Activated CD8-positive, alpha-beta memory T cell treated with anti-CD3 and anti-CD28 coated beads, Interleukin-2, amount 50 U/mL, for 4 hours (primary cell): ENCODE results near the gene PSMD11.

ENCODE experiments used
- DNase-seq: peaks from one replicate; pipeline ENCODE4 v3.0.0-alpha.2; 2020

The PSMD11 gene

DNA sequence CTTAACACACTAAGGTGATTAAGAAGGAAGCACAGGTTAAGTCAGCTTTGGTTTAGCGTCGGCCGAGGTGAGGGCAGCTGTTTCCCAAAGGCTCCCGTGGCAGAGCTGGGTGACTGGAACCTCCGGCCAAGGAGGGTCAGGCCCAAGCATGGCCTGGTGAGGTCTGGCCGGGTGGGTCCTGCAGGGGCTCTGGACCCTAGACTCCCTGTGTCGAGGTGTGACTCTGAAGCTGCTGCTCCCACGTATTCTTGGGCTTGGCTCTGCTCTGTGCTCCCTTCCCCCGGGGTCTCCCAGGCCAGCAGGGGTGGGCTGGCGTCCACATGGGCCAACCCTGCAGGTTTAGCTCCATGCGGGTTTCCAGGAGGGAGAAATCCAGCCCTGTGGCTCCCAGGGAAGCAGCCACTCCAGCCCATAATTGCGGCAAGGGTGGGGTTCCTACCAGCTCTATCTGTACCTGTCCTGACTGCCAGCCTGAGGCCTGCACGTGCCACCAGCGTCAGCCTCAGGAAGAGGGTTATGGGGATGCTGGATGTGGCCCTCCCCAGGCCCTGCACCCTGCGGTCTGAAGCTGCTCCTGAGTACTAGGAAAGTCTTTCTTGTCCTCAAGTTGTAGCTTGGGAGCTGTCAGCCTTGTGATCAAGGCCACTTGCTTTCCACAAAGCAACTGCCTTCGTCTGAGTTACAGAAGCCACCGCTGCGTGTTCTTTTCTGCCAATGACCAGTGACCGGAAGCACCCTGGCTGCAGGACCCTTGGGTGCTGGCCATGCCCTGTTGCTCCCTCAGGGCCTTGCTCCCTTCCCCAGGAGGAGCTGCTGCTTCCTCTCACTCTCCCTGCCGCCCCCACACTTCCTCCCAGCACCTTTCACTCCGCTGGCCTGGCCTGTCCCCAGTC lies 47.3 kb downstream of the PSMD11 start:
- no peak for DNase-seq

DNA sequence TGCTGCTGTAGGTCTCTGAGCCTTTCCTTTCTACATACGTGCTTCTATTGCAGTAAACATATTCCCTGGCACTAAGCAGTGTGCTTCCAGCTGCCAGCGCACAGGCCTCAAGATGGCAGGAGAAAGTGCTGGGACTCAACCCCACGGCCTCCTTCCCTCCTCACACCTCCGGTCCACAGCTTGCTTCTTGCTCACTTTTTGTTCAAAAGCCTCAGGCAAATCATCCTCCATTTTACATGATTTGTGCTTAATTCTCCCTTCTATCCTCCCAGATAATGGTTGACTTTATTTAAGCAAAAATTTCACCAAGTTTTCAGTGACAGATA lies 47.9 kb downstream of the PSMD11 start:
- no peak for DNase-seq

DNA sequence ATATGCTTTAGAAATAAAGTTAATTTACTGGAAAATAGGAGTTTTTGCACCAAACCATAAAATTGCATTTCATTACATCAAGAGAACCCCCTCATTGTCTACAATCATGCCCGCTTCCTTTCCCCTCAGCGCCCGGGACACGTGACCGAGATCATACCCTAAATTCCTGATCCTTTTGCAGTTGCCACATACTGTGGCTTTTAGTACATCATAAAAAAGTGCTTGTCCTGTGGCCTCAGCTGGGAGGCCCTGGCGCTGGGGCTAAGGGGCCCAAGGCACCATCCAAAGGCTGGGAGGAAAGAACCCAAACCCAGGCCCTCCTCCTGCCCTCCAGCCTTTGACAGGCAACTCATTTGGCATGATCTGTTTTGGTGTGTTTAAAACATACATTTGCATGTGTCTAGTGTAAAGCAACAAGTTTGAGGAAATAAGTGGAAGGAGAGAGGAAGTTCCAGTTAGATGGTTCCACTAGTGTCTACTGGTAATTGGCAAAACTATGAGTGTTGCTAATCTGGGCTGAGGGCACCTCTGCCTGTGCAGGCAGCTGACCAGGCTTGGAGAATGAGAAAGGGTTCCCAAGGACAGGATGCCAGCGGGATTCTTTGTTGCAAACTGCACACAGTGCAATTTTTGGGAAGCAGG lies 48.5 kb downstream of the PSMD11 start:
- no peak for DNase-seq

- no peak for DNase-seq
Observed at GRCh38 chr17:32493571-32493970, 49.3 kb downstream of the PSMD11 start.

GRCh38 chr17:32493976-32494513 lies 49.7 kb downstream of the PSMD11 start:
- no peak for DNase-seq

DNA sequence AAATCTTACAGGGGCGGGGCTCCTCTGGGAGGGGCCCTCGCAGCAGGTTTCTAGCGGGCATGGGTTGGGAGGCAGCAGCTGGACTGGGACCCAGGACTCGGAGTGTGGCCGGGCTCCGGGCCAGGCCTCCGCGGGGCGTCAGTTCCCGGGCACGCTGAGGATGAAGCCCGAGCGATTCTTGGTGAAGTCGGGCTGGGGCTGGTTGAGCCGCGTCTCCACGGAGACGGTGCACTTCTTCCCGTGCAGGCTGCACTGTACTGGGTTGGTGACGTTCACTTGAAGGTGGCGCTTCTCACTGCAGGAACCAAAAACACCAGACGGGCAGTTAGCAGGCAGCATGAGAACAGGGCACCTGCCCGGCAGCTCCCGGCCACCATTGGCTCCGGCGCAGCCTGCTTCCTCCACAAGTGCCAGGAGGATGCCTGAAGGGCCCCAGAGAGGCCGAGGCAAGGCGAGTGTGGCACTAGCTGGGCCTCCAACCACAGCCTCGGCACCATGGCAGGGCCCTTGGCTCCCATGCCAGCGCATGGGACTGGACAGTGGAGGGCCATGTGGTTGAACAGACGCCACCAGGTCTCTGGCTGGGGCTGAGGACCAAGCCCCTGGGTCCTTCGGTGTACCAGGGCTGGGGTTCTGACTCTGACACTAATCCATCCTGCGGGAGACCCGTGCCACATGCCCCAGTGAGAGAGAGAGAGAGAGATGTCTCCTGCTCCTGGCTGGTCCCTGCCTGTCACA lies 50.5 kb downstream of the PSMD11 start:
- no peak for DNase-seq

DNA sequence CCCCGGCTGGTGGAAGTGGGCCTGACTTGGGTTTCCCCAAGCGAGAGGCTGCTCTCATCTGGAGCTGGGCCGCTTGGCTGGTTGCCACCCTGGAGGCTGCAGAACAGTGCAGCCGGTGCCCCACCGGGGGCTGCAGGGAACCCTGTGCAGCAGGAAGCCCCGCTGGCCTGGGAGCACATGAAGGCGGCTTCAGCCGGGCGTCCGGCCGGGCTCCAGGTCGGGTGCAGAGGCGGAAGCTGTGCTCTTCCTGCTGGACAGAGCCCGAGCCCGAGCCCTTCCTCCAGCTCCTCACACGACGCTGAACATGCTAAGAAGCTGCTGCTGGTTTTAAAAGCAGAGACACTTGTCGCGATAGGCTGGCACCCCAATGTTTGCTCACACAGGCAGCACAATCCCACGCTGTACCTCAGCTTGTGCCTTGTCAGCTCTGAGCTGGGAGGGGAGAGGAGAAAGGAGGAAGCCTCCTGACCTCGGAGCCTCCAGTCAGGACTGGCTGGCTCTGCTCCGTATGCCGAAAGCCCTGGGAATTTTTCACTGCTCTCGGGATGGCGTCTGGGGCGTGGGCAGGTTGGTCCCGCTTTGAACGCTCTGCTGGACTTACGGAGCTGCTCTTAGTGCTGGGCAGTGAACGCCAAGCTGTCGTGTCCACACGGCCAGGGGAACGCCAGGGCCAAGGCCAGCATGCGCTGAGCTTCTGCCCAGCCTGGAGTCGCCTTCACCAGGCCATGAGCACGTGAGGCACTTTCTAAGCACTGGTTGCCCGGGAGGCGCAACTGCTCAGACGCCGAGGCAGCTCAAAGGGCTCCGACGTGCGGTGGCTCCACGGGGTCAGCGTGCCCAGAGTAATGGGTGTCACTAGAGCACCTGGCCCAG lies 51.3 kb downstream of the PSMD11 start:
- DNase-seq: no peak

GRCh38 chr17:32496395-32497073 lies 52.2 kb downstream of the PSMD11 start:
- DNase-seq: no peak

GRCh38 chr17:32497431-32498205 lies 53.3 kb downstream of the PSMD11 start:
- no peak for DNase-seq

DNA sequence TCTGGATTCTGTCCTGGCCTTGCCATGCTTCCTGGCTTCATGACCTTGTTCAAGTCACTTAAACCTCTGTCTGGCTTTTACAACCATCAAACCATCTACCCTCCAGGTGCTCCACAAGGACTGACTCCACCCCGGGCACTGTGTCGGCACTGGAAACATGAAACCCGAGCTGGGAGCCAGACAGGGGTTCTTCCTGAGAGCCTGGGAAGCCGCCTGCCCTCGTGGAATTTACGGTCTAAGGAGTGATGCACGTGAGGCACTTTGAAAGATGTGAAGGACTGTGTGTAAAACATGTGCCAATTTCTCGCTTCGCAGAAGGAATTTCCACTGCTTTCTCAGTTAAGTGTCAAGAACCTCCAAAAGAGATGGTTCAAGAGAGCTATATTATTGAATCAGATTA lies 54.1 kb downstream of the PSMD11 start:
- DNase-seq: no peak

- DNase-seq: no peak
Observed at GRCh38 chr17:32502013-32502412, 57.7 kb downstream of the PSMD11 start.

DNA sequence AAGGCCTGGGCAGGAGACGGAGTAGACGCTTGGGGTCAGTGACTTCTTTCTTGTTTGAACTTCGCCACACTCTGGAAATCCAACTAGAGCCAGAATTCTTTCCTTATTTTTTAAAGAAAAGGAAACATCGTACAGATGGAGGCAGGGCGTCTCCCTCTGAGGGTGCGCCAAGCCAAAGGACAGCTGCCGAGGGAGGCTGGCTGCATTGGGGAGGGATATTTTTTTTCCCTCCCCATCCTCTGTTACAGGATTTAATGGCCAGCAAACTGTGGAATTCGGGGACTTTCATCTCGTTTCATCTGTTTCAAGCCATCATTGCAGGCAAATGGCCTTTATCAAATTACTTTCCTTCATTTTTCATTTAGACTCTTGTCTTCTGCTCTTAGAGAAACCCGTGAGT lies 58.4 kb downstream of the PSMD11 start:
- DNase-seq: no peak

GRCh38 chr17:32503251-32504165 lies 59.2 kb downstream of the PSMD11 start:
- no peak for DNase-seq

DNA sequence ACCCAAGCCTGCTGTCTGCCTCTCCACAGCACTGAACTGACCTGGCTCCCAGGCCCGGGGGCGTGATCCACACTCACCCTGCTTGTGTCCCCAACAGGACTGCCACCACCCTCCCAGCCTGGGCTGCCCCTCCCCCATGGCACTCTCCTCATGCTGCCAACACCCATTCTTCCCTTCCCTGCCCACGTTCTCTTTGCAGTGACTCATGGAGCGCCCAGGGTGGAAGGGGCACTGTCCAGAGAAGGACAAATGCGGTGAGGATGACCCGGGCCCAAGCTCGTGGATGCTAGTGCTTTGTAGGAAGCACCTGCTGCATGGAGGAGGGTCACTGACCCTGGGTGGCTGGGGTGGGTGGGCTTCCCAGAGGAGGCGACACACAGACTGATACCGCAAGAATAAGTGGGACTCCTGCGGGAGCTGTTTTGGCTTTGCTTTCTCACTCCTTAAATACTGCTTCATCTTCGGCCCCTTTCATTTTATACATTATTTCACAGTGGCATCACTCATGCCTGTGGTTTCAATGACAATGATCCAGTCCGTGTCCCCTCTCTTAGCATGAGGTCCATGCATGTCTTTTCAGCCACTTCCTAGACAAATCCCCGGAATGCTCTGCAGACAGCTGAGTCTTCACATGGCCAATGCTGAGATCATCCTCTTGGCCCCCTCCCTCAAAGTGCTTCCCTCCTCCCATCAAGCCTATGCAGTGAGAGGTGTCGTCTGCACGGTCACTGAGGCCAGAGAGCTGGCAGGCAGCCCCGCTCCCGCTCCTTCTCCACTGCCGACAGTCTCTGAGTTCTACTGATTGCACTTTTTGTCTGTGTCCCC lies 60.1 kb downstream of the PSMD11 start:
- no peak for DNase-seq

GRCh38 chr17:32508926-32509325 lies 64.6 kb downstream of the PSMD11 start:
- no peak for DNase-seq

GRCh38 chr17:32510466-32510865 lies 66.2 kb downstream of the PSMD11 start:
- no peak for DNase-seq

GRCh38 chr17:32512328-32512727 lies 68.0 kb downstream of the PSMD11 start:
- no peak for DNase-seq

DNA sequence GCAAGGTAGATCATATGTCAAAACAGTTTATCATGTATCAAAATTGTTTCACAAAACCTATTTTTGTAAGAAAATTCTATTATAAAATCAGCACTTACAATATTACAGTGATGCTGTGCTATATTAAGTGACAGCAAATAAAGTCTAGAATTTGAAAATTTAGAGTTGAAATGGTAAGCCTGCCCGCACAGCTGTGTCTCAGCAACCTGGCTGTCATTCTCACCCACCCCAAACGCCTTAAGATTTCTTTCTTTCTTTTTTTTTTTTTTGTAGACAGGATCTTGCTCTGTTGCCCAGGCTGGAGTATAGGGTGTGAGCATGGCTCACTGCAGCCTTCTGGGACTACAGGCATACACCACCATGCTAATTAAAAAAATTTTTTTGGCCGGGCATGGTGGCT lies 69.3 kb downstream of the PSMD11 start:
- no peak for DNase-seq

- DNase-seq: no peak
Observed at GRCh38 chr17:32514606-32515005, 70.3 kb downstream of the PSMD11 start.
